HG02798 (cell line): ENCODE measurements around the gene GGA1.

Experiments
- ATAC-seq: cut with Tn5 transposase; IDR thresholded peaks from one replicate; pipeline ENCODE4 v1.9.1; 2021; ENCODE audit warnings: mild to moderate bottlenecking; ENCODE audit not compliant: unreplicated experiment, poor library complexity

GGA1 gene

DNA sequence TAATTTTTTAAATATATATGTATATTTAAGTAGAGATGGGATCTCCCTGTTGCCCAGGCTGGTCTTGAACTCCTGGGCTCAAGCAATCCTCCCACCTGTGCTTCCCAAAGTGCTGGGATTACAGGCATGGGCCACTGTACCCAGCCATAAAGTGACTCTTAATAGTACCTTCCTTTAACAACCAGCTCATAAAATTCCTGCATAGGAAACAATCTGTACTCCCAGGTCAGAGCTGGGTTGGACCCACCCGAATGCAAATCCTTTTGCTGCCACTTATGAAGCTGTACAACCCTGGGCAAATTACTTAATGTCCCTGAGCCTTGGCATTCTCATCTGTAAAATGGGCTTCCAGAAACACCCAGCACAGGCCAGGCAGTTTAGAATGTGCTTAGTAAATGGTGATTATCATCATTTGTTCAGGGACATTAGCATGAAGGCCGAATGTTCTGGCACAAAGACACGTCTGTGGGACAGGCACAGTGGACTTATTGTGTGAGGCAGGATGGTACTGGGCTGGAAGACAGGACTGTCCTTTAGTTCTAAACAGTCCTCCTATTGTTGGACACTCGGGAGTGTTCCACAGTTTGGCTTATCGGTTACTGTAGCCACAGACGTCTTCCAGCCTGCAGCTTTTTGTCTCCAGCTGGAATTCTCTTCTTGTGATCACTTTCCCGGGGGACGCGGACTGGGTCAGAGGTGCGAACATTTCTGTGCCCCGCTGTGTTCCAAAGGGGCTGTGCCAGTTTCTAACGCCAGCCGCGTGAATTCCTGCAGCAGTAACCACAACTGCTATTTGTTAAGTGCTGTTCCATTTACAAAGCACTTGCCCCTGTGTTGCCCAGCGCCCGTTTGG lies 55.8 kb downstream of the GGA1 start:
- no peak for ATAC-seq

DNA sequence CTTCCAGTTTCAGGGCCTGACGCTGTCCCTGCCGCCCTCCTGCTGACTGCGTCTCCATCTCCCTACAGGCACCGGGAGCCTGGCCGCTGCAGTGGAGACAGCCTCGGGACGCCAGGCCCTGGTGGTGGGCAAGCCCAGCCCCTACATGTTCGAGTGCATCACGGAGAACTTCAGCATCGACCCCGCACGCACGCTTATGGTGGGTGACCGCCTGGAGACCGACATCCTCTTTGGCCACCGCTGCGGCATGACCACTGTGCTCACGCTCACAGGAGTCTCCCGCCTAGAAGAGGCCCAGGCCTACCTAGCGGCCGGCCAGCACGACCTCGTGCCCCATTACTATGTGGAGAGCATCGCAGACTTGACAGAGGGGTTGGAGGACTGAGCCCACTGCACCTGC lies 56.9 kb downstream of the GGA1 start:
- no peak for ATAC-seq

DNA sequence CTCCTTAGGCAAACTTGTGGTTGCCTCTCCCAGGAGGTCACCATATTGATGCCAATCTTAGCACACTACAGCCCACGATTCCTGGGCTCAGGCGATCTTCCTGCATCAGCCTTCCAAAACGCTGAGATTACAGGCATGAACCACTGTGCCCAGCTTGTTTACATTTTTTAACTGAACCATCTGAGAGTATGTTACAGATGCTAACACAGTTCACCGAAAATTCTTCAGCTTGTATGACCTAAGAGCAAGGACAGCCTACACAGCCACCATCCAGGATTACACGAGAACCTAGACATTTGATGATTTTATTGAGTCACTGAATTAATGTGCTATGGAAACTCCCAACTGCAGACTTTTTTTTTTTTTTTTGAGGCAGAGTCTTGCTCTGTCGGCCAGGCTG lies 61.0 kb downstream of the GGA1 start:
- ATAC-seq, result no peak

DNA sequence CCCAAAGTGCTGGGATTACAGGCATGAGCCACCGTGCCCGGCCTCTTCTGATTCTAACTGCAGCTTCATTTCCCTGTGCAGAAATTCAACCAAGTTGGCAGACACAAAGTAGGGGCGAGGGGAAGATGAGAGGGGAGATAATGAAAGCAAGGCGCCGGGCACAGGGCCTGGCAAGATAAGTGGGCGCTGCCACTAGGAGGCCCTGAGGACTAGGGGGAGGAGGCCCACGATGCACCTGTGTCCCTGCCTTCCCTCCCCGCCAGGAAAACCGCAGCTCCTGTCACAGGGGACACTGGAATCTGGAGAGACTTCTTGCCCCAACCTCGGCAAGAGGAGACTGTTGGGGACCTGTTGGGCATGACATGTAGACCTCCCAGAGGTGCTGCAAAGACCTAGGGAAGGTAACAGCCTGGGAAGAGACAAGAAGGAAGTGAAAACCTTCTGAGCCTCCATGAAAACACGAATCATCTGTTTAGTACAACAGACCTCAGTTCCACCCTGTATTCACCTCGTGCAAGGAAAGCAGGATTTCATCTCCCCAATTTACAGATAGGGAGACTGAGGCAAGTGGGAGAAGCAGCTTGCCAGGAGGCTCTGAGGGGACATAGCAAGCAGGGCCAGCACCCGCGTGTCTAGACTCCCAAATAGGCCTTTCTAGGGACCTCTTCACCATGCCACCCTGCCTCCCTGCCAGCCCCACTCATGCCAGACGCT lies 63.7 kb downstream of the GGA1 start:
- ATAC-seq, result no peak

DNA sequence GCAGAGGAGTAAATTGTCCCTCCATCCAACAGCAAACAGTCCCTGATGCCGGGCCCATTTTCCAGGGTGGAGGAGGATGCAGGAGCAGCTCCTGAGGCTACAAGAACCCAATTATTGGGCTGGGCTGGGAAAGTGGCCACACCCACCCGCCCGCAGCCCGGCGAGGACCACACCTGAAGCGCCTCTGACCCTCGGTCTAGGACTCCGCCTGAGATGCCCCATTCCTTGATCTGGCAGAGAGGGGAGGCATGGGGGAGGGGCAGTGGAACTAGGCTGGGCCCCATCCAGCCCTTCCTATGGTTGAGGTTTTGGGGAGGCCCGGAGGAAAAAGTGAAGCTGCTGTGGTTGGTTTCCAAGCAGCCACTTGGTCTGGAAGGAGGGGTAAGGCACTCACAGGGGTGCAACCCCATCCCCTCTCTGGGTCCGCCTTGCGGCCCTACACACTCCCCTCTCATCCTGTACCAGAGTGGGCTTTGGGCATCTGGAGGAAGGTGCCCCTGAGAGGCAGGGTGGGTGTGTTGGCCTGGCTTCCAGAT lies 64.4 kb downstream of the GGA1 start:
- no peak for ATAC-seq

DNA sequence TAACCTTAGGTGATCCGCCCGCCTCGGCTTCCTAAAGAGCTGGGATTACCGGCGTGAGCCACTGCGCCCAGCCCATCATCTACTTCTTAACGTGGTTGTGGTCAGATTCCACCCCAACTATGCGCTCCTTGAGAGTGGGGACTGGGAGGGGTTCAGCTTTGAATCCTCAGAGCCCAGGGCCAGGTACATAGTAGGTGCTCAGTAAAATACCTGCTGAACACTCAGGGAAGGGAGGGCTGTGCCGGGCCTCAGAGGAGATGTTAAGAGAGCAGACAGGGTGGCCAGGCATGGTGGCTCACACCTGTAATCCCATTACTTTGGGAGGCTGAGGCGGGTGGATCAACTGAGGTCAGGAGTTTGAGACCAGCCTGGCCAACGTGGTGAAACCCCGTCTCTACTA lies 65.6 kb downstream of the GGA1 start:
- ATAC-seq, result no peak

DNA sequence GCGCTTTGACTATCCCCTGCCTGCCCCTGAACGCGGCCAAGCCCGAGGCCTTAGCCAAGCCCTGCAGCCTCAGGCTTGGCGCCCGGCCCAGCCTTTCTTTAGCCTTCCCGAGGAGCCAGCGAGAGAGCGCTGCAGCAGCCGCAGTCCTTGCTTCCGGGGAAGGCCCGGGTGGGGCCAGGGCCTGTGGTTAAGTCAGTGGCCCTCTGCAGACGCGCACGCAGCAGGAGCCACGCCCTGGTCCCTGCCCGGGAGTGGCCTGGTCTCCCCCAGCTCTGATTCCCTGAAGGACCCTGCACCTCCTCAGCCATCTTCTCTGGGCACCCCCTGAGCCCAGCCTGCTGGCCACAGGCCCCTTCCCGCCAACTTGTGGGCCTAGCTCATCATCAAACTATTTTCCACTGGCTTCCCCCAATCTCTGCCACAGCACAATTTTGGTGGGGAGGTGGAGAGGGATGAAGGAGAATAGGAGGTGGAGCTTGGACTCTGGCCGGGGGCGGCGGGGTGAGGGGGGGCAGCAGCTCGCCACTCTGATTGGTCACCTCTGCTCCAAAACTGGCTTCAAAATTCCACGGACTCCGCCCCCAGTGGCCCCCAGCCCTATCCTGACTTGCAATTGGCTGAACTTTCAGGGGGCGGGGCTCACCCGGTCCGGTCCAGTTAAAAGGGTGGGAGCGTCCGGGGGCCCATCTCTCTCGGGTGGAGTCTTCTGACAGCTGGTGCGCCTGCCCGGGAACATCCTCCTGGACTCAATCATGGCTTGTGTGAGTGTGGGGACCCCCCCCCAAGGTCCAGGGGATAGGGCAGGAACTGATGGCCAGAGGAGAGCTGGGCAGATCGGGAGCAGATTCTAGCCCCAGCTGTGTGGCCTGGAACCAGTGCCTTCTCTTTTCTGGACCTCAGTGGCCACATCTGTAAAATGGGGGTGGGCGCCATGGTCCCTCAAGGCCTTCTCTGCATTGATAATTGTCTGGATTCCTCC lies 66.6 kb downstream of the GGA1 start, which contains the start of gene LGALS1:
TSS of gene LGALS1 (plus strand) at position 686 of the 979 bp plus-strand sequence. CDS start at position 753, 67 bp downstream.
- peak; percentile 49 for ATAC-seq

DNA sequence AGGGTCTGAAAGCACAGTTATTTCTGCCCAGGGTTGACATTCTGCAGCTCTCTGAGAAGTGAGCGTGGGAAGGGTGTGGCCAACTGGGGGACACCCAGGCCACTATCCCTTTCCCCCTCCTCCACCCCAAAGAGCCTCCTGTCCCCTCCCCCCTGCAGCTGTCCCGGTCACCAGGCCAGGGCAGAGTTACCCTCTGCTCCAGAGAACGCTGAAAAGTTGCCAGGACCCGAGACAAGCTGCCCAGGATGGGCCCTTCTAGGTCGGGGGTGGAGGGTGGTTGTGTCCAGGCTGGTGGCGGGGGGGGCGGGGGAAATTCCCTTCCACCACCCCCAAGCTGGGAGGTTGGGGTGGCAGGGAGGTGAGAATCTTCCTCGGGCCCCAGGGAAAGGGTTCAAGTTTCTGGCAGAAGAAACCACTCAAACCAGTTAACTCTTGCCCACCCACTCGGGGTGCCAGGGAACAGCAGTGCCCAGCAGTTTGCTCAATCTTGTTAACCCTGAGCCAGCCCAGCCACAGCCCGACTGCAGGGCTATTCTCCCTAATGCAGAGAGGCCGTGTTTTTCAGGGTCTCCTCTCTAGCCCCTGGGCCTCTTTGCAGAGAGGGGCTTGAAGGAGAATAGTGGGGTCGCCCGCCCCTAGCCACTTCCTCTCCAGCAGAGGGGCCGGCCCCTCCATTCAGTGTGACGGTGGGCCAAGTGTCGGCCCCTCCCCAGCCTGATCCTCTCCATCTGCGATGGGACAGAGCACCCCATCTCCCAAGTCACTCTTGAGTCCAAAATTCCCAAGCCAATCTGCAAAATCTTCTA lies 67.5 kb downstream of the GGA1 start:
- peak; percentile 3 for ATAC-seq

DNA sequence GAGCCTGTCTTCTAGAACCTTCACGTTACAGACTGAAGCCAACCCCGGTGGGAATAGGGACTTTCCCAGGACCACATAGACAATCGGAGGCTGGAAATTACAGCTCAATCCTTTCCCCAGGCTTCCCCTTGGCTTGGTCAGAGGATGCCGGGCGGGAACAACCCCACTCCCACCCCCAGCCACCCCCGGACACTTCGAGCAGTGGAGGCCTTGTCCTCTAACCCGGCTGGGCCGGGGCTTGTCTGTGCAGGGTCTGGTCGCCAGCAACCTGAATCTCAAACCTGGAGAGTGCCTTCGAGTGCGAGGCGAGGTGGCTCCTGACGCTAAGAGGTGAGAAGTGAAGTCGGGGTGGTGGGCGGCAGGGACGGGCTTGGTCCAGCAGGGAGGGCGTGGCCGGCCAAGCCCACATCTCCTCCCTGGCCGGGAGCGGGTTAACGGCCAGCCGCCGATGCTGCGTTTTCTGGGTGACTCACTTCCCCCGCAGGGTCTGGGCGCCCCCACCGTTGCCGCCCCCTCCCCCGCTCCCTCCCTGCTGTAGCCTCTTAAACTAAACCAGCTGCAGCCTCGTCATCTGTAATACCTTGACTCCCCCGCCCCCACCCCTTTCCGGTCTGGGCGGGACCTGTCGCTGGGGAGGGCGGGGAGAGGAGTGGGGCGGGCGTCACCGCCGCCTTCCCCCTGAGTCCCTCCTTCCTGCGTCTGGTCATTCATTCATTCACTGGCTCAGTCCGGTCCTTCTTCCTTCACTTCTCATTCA lies 68.3 kb downstream of the GGA1 start:
- peak; percentile 61 for ATAC-seq

DNA sequence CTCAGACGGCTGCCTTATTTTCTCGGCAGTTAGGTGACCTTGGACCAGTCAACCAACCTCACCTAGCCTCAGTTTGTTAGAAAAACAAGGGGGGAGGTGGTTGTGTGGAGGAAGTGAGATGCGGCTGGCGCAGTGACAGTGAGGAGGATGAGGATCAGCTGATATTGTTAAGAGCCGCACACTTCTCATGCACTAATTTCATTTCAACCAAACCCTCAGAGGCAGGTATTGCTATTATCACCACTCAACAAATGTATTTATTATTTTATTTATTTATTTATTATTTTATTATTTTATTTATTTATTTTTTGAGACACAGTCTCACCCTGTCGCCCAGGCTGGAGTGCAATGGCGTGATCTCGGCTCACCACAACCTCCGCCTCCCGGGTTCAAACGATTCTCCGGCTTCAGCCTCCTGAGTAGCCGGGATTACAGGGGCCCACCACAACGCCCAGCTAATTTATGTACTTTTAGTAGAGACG lies 68.9 kb downstream of the GGA1 start:
- ATAC-seq, result no peak

DNA sequence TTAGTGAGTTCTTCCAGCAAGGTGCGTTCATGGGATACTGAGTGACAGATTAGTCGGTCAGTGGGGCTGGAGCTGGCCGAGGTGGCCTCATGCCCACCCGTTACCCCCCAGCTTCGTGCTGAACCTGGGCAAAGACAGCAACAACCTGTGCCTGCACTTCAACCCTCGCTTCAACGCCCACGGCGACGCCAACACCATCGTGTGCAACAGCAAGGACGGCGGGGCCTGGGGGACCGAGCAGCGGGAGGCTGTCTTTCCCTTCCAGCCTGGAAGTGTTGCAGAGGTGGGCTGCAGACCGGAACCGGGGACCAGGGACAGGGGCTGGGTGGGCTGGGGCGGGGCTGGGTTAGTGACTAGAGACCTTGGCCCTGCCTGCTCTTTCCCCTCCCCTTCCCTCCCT lies 69.7 kb downstream of the GGA1 start:
- ATAC-seq, result no peak

DNA sequence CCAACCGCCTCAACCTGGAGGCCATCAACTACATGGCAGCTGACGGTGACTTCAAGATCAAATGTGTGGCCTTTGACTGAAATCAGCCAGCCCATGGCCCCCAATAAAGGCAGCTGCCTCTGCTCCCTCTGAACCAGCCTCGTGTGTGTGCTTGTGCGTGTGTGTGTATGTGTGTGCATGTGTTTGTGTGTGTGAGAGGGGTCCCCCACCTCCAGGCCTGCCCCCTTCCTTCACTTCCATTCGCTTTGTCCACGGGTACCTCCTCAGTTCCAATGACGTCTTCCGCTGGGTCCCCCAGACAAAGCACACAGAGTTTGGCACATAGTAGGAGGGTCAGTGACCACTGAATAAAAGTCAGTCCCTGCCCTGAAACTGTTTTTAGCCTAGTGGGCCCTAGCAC lies 71.0 kb downstream of the GGA1 start:
- no peak for ATAC-seq

DNA sequence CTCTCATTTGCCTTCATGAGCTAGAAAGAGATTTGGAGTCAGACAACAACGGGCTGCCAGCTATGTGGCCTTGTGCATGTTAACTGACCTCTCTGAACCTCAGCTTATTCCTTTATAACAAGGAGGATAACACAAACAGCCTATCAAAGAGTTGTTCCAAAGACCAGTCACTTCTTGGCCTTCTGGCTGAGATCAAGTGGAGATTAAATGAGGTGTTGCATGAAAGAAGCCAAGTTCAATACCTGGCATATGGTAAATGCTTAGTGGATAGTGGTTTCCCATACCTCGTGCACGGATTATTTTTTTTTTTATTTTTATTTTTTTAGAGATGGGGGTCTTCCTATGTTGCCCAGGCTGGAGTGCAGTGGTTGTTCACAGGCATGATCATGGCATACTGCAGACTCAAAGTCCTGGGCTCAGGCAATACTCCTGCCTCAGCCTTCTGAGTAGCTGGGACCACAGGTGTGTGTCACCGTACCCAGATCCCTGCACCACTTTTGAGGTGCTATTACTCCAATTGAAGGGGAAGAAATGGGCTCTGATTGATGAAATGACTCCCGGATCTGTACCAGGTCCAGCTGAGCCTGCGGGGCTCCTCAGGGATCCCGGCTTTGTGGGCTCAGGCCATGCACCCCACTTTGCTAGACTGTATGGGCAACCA lies 71.7 kb downstream of the GGA1 start:
- no peak for ATAC-seq

DNA sequence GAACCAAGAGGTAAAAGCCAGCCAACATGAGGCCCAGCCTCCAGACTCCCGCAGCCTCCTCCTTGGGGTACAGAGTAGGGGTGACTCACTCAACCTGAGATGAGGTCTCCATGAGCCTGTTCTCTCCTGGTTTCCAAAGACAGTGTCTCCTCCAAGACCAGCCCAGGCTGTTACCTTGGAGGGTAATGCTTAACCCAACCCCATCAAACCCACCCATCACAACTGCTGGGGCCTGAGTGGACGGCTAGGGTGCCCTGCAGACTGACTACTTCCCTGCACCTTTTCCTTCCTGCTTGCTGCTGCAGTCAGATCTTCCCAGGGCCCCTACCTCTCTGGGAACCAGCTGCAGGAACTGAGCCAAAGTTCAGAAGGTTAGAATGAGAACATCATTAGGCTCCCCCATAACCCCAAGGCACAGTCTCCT lies 72.4 kb downstream of the GGA1 start:
- no peak for ATAC-seq

DNA sequence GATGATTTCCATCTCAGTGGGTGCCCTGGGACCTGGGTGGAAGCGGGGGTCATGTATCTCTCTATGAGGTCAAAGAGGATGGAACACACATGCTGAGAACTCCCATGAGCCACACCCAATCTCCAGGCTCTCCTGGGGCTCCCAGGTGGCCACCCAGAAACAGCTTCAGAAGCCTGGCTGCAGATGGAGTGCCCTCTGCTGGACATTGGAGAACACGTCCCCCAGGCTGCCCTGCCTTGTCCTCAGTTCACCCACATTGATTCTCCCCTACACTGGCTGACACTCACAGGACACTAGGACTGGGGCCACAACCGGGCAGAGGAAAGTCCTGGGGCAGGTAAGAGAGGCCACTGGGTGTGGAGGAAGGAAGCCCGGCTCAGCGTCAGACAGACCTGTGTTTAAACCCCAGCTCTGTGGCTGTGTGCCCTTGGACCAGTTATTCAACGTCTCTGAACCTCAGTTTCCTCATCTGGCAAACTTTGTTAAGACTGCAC lies 73.0 kb downstream of the GGA1 start:
- ATAC-seq, result no peak
